MM.1S (cell line): ENCODE data around the gene DSCAML1.

ENCODE experiments used
- DNase-seq: peaks from one replicate; pipeline ENCODE4 v3.0.0-alpha.2; 2015
- H2AFZ ChIP-seq: fragments of 300-600 bp; sonication (generic); 2 replicates; pipeline ENCODE4 v1.6.0; 2016; ENCODE audit warnings: antibody characterized with exemption, low read length
- H3F3A ChIP-seq: fragments of 300-600 bp; sonication (generic); 2 replicates; pipeline ENCODE4 v1.6.1; 2016; ENCODE audit warnings: mild to moderate bottlenecking, antibody characterized with exemption, low read length, moderate library complexity, mixed read lengths; ENCODE audit not compliant: insufficient read depth
- H3K27ac ChIP-seq: fragments of 300-600 bp; sonication (generic); 2 replicates; pipeline ENCODE4 v1.5.1; 2016; ENCODE audit warnings: mild to moderate bottlenecking, low read length
- H3K27me3 ChIP-seq: fragments of 300-600 bp; sonication (generic); replicated peaks from 2 replicates; pipeline ENCODE4 v1.6.0; 2016; ENCODE audit warnings: low read length; ENCODE audit not compliant: insufficient read depth
- H3K36me3 ChIP-seq: fragments of 300-600 bp; sonication (generic); replicated peaks from 2 replicates; pipeline ENCODE4 v1.6.1; 2016; ENCODE audit warnings: mild to moderate bottlenecking, low read length, mixed read lengths; ENCODE audit not compliant: insufficient read depth
- H3K4me1 ChIP-seq: fragments of 300-600 bp; sonication (generic); 2 replicates; pipeline ENCODE4 v1.6.1; 2016; ENCODE audit warnings: low read length, mixed read lengths
- H3K4me2 ChIP-seq: fragments of 300-600 bp; sonication (generic); 2 replicates; pipeline ENCODE4 v1.6.0; 2016; ENCODE audit warnings: low read depth, low read length
- H3K4me3 ChIP-seq: fragments of 300-600 bp; sonication (generic); 2 replicates; pipeline ENCODE4 v1.5.1; 2016; ENCODE audit warnings: low read length, mixed read lengths
- H3K79me2 ChIP-seq: fragments of 300-600 bp; sonication (generic); 2 replicates; pipeline ENCODE4 v1.6.1; 2016; ENCODE audit warnings: mixed run types, low read length, mixed read lengths
- H3K9ac ChIP-seq: fragments of 300-600 bp; sonication (generic); 2 replicates; pipeline ENCODE4 v1.6.1; 2016; ENCODE audit warnings: low read length, mixed read lengths
- H3K9me2 ChIP-seq: fragments of 300-600 bp; sonication (generic); replicated peaks from 2 replicates; pipeline ENCODE4 v1.6.1; 2016; ENCODE audit warnings: mild to moderate bottlenecking, low read length, mixed read lengths; ENCODE audit not compliant: insufficient read depth
- H3K9me3 ChIP-seq: fragments of 300-600 bp; sonication (generic); replicated peaks from 2 replicates; pipeline ENCODE4 v1.6.1; 2016; ENCODE audit warnings: mild to moderate bottlenecking, low read length, mixed read lengths; ENCODE audit not compliant: insufficient read depth
- H4K20me1 ChIP-seq: fragments of 300-600 bp; sonication (generic); 2 replicates; pipeline ENCODE4 v1.6.1; 2016; ENCODE audit warnings: mild to moderate bottlenecking, low read length, moderate library complexity, mixed read lengths; ENCODE audit not compliant: insufficient read depth
- CTCF ChIP-seq: fragments of 300-600 bp; sonication (generic); IDR thresholded peaks from 2 replicates; pipeline ENCODE4 v1.5.1; 2016; ENCODE audit warnings: antibody characterized with exemption, low read length, mixed read lengths
- EZH2 ChIP-seq: fragments of 300-600 bp; sonication (generic); optimal IDR thresholded peaks from 2 replicates; pipeline ENCODE3; 2017; ENCODE audit warnings: low read depth, mild to moderate bottlenecking, antibody characterized with exemption, low read length, mixed read lengths
- EZH2phosphoT487 ChIP-seq: fragments of 300-600 bp; sonication (generic); IDR thresholded peaks from 2 replicates; pipeline ENCODE4 v1.6.1; 2018; ENCODE audit warnings: antibody characterized with exemption, low read length

Gene DSCAML1

DNA sequence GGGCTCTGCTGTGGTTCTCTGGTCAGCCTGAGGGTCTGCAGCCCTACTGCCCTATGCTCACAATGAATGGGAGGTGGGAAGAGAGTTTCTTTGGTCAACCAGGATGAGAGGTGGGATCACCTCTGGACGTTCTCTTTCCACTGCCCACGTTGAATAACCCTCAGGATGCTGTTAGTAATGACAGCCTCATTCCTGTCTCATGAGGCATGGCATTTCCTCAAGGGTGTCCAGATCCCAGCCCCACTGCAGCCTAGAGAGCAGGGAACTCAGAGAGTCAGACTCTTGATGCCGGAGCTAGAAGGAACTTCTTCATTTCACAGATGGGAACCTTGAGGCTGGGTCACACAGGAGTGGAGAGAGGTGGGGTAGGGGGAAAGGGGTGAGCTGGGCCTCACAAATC, 273.3 kb downstream of the DSCAML1 start:
- Histone ChIP-seq H3K4me3 (no peak overlapping the region), H3K36me3 (no peaks in the 10 kb centered on the region), H3F3A (no peaks in the 10 kb centered on the region), H3K27ac (no peak overlapping the region), H3K9ac (no peak overlapping the region), H4K20me1 (no peaks in the 10 kb centered on the region), H3K4me2 (no peak overlapping the region), H3K4me1 (no peaks in the 10 kb centered on the region), H3K27me3 (peaks cover 55% of the 10 kb centered on the region), H3K9me3 (no peaks in the 10 kb centered on the region), H3K79me2 (no peaks in the 10 kb centered on the region), H3K9me2 (no peaks in the 10 kb centered on the region), H2AFZ (no peak overlapping the region)
- DNase-seq: no peak
- no peak for TF ChIP-seq CTCF
- TF ChIP-seq EZH2phosphoT487: no peak
- no peak for TF ChIP-seq EZH2

DNA sequence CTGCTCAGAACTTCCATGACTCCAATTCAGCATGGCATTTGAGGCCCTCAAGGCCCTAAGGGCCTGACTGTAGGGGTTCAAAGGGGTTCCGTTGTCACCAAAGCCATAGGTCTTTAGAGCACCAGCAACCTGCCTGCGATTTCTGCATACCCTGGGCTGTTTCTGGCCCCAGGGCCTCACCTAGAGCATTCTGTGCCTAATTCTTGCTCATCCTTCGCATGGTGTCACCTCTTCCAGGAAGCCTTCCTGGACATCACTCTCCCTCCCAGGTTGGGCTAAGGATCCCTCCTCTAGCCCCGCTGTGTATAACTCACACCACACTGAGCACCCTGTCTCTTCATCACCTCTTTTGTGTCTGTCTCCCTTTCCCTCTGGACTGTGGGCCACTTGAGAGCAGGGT, 275.0 kb downstream of the DSCAML1 start:
- Histone ChIP-seq H3K4me3 (no peak overlapping the region), H3K36me3 (no peaks in the 10 kb centered on the region), H3K79me2 (no peaks in the 10 kb centered on the region), H3K9me3 (no peaks in the 10 kb centered on the region), H3K4me2 (no peak overlapping the region), H3K27me3 (peaks cover 63% of the 10 kb centered on the region), H2AFZ (no peak overlapping the region), H3K27ac (no peak overlapping the region), H4K20me1 (no peaks in the 10 kb centered on the region), H3K9ac (no peak overlapping the region), H3F3A (no peaks in the 10 kb centered on the region), H3K4me1 (no peaks in the 10 kb centered on the region), H3K9me2 (no peaks in the 10 kb centered on the region)
- DNase-seq: no peak
- no peak for TF ChIP-seq CTCF
- no peak for TF ChIP-seq EZH2
- no peak for TF ChIP-seq EZH2phosphoT487

DNA sequence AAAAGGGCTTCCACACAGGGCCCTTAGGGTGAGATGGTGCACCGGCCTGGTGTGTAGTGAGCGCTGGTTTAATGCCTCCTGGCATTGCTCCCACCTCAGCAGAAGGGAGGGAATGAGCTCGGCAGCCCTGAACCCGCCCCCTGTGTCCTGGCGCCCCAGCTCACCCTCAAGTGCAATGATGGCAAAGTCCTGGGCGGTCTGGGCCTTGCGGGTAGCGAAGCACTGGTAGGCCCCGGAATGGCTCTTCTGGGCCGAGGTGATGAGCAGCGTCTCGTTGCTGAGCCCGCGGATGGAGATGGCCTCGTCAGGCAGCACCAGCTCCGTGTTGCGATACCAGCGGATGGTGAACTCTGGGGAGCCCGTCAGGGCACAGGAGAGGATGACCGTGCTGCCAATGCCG, 276.1 kb downstream of the DSCAML1 start:
- no peak overlapping the region for H2AFZ ChIP-seq
- H3K9me2 ChIP-seq: no peaks in the 10 kb centered on the region
- no peaks in the 10 kb centered on the region for H3K79me2 ChIP-seq
- no peaks in the 10 kb centered on the region for H3F3A ChIP-seq
- no peaks in the 10 kb centered on the region for H3K4me1 ChIP-seq
- DNase-seq: no peak
- H3K27me3 ChIP-seq: peaks cover 70% of the 10 kb centered on the region
- no peak overlapping the region for H3K4me3 ChIP-seq
- H4K20me1 ChIP-seq: no peaks in the 10 kb centered on the region
- no peak overlapping the region for H3K27ac ChIP-seq
- no peaks in the 10 kb centered on the region for H3K36me3 ChIP-seq
- TF ChIP-seq EZH2 (no peak), CTCF (no peak), EZH2phosphoT487 (no peak)
- H3K4me2 ChIP-seq: no peak overlapping the region
- no peak overlapping the region for H3K9ac ChIP-seq
- no peaks in the 10 kb centered on the region for H3K9me3 ChIP-seq

DNA sequence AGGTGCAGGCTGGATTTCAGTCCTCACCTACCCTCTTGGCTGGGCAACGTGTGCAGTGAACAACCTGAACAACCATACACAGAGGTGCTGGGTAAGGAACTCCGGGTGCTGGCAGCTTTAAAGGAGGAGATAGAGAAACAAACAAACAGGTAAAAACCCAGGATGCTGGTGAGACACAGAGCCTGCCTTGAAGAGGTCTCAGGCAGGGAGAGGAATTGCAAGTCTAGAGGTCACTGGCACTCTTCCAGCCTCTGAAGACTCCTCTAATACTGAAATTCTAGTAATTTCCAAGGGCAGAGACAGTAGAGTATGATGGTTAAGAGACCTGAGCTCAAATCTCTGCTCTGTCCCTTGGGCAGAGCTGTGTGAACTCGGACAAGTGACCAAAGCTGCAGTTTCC, 276.8 kb downstream of the DSCAML1 start:
- Histone ChIP-seq H3K4me3 (no peak overlapping the region), H2AFZ (no peak overlapping the region), H3K27me3 (peaks cover 72% of the 10 kb centered on the region), H3K9me2 (no peaks in the 10 kb centered on the region), H3F3A (no peaks in the 10 kb centered on the region), H3K4me1 (no peaks in the 10 kb centered on the region), H3K36me3 (no peaks in the 10 kb centered on the region), H3K79me2 (no peaks in the 10 kb centered on the region), H4K20me1 (no peaks in the 10 kb centered on the region), H3K9me3 (no peaks in the 10 kb centered on the region), H3K9ac (no peak overlapping the region), H3K27ac (no peak overlapping the region), H3K4me2 (no peak overlapping the region)
- DNase-seq: no peak
- TF ChIP-seq EZH2 (no peak), CTCF (no peak), EZH2phosphoT487 (no peak)
